Upper lobe of left lung (tissue), 4 donors: Measurements from ENCODE around the gene THTPA.

Experiments
- EP300 ChIP-seq, 4 donors: sonication (generic); formaldehyde crosslinking; IDR thresholded peaks; one replicate each; pipeline ENCODE4 v1.5.1; 2017; ENCODE audit warnings: antibody characterized with exemption in 4 of 4, control low read depth in 2 of 4
- POLR2A ChIP-seq, 4 donors: fragments of 450-650 bp; IDR thresholded peaks; one replicate each; pipeline ENCODE4 v1.5.1; 2016 to 2017; ENCODE audit warnings: antibody characterized with exemption in 4 of 4, mild to moderate bottlenecking in 2 of 4
- TF ChIP-seq, protein P1 (sequence below), 6 experiments: fragments of 450-650 bp in 4 of 6; fragments of 200-600 bp in 2 of 6; sonication (generic) in 2 of 6; IDR thresholded peaks; one replicate each; pipeline ENCODE4 v1.5.1; 2016 to 2019; ENCODE audit warnings: antibody characterized with exemption in 6 of 6

DNA sequence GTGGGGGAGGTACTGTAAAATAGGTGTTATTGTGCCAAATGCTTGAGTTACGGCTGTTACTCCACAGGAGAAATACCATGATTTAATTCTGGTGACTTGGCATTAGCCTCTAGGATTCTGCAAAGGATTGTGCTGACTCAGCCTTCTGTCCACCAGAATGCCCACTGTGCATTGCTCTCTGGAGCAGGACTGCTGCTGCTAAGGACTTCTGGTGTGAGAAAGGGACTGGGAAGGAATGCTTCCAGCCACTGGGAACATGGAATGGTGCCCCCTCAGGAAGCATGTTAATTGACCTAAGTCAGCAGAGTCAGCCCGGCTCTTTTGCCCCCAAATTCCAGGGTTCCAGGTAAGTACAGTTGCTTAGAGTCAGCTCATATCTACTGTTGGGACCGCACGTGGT, 37.4 kb upstream of the THTPA start:
- TF ChIP-seq, protein P1, sequence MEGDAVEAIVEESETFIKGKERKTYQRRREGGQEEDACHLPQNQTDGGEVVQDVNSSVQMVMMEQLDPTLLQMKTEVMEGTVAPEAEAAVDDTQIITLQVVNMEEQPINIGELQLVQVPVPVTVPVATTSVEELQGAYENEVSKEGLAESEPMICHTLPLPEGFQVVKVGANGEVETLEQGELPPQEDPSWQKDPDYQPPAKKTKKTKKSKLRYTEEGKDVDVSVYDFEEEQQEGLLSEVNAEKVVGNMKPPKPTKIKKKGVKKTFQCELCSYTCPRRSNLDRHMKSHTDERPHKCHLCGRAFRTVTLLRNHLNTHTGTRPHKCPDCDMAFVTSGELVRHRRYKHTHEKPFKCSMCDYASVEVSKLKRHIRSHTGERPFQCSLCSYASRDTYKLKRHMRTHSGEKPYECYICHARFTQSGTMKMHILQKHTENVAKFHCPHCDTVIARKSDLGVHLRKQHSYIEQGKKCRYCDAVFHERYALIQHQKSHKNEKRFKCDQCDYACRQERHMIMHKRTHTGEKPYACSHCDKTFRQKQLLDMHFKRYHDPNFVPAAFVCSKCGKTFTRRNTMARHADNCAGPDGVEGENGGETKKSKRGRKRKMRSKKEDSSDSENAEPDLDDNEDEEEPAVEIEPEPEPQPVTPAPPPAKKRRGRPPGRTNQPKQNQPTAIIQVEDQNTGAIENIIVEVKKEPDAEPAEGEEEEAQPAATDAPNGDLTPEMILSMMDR (IDR thresholded peaks at IDR 0.05): no peak
- TF ChIP-seq EP300 (IDR thresholded peaks at IDR 0.05) (no peak), POLR2A (IDR thresholded peaks at IDR 0.05) (no peak)
